ENCODE data around the gene GTPBP1.

Gene GTPBP1

DNA sequence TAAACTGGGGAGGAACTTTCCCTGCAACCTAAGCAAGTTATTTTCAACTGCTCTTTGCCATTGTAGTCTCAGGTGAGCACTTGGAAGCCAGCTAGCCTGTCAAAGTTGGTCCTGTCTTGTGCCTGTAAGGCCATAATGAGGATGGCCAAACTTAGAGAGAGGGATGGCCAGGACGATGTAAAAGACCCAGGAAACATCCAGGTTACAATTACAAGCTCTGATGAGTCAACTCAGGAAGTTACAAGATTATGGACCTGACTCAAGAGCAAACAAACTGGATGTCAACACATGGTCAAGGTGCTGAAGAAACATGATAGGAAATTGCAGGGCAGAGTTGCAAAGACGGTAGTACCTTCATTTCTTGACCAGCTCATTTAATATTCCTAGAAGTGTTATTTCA, 1.6 kb downstream of the GTPBP1 start:
- no peak for DNase-seq
- Mint-ChIP-seq H3K36me3 (ENCODE audit: low read depth) (peaks cover 18% of the 10 kb centered on the region), H3K4me1 (peaks cover 50% of the 10 kb centered on the region), H3K27ac (no peak overlapping the region), H3K27me3 (ENCODE audit: low read depth, poor library complexity) (no peaks in the 10 kb centered on the region), H3K9me3 (no peaks in the 10 kb centered on the region), H3K4me3 (peak overlapping the region; percentile 94)
- TF ChIP-seq CTCF (IDR thresholded peaks at IDR 0.05), result no peak

DNA sequence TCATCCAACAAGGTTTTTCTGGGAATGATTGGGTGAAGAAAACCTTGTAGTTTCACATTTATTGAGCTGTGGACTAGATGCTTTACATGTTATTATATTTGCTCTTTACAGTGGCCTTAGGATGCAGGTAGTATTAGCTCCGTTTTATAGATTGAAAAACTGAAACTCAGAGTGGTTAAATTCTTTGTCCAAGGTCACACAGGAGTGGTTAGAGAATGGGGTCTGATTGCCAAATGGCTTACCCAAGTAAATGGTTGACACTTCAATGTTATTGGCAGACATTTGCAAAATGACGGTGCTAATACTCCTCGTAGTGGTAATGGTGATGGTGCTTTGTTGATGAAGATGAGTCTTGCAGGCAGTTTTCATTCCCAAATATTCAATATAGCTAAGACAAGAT, 2.2 kb downstream of the GTPBP1 start:
- TF ChIP-seq CTCF (IDR thresholded peaks at IDR 0.05), result no peak
- H3K4me3 Mint-ChIP-seq, result peak overlapping the region; percentile 94
- DNase-seq, result no peak
- no peak overlapping the region for H3K27ac Mint-ChIP-seq
- peaks cover 18% of the 10 kb centered on the region for H3K36me3 Mint-ChIP-seq (ENCODE audit: low read depth)
- H3K9me3 Mint-ChIP-seq, result no peaks in the 10 kb centered on the region
- no peaks in the 10 kb centered on the region for H3K27me3 Mint-ChIP-seq (ENCODE audit: low read depth, poor library complexity)
- peaks cover 57% of the 10 kb centered on the region for H3K4me1 Mint-ChIP-seq

DNA sequence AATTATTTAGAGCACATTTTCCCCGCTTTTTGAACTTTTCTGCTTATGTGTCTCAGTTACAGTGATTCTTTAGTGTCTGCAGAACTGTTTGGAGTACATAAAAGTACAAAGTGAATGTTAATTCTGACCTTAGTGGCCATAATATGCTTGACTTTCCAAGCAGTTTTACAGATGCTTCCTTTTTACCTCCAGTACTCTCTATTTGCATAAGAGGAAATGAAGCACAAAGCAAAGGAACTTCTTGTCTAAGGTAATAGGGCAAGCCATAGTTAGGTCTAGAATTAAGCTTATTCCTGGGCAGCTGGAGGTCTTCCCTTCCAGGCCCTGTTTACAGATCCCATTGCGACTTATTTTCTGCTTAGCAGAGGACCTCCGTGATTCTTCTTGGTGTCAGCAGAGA, 3.6 kb downstream of the GTPBP1 start:
- Mint-ChIP-seq H3K27me3 (ENCODE audit: low read depth, poor library complexity) (peaks cover 4% of the 10 kb centered on the region), H3K4me3 (no peak overlapping the region), H3K9me3 (no peaks in the 10 kb centered on the region), H3K27ac (no peak overlapping the region), H3K36me3 (ENCODE audit: low read depth) (peaks cover 18% of the 10 kb centered on the region), H3K4me1 (peaks cover 64% of the 10 kb centered on the region)
- no peak for DNase-seq
- no peak for TF ChIP-seq CTCF (IDR thresholded peaks at IDR 0.05)

GRCh38 chr22:38710351-38710750, 4.6 kb downstream of the GTPBP1 start:
- no peak for TF ChIP-seq CTCF (IDR thresholded peaks at IDR 0.05)
- DNase-seq, result no peak
- Mint-ChIP-seq H3K4me3 (no peak overlapping the region), H3K27ac (no peak overlapping the region), H3K4me1 (peaks cover 64% of the 10 kb centered on the region), H3K9me3 (no peaks in the 10 kb centered on the region), H3K36me3 (ENCODE audit: low read depth) (peaks cover 18% of the 10 kb centered on the region), H3K27me3 (ENCODE audit: low read depth, poor library complexity) (peaks cover 4% of the 10 kb centered on the region)

GRCh38 chr22:38710866-38711265, 5.1 kb downstream of the GTPBP1 start:
- no peak for DNase-seq
- Mint-ChIP-seq H3K4me1 (peaks cover 68% of the 10 kb centered on the region), H3K9me3 (no peaks in the 10 kb centered on the region), H3K4me3 (no peak overlapping the region), H3K27ac (no peak overlapping the region), H3K27me3 (ENCODE audit: low read depth, poor library complexity) (peaks cover 4% of the 10 kb centered on the region), H3K36me3 (ENCODE audit: low read depth) (peaks cover 18% of the 10 kb centered on the region)
- no peak for TF ChIP-seq CTCF (IDR thresholded peaks at IDR 0.05)

DNA sequence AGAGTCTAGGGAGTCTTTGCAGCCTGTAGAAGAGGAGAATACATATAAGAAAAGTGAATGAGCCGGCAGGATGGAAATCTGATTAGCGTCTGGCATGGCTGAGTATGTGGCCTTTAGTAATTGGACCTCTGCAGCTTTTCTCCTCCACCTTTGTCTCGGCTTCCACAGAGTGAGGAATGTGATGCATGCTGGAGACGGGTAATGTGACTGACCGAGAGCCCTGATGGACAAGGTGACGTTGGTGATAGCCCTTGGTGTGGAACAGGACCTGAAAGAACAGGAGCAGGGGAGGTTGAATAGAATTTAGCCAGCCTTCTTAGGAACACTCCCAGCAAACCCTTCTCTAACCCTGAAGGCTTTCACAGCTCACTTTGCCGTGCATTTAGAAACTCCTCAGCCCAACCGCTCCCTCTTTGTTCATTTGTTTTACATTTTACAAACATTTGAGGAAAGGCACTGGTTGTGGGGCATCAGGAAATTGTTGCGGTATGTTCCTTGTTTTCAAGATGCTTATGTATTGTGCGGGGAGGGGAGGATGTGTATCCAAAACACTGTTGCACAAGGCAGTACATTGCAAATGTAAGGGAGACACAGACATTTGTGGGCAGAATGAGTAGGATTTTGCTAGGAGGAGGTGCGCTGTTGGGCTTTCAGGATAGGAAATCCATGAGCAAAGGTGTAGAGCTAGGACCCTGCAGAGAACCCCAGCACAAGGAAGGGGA, 6.9 kb downstream of the GTPBP1 start:
- peaks cover 67% of the 10 kb centered on the region for H3K4me1 Mint-ChIP-seq
- peaks cover 33% of the 10 kb centered on the region for H3K36me3 Mint-ChIP-seq (ENCODE audit: low read depth)
- H3K27me3 Mint-ChIP-seq (ENCODE audit: low read depth, poor library complexity), result peaks cover 4% of the 10 kb centered on the region
- no peaks in the 10 kb centered on the region for H3K9me3 Mint-ChIP-seq
- peak overlapping the region; percentile 80 for H3K27ac Mint-ChIP-seq
- peak overlapping the region; percentile 54 for H3K4me3 Mint-ChIP-seq
- no peak for DNase-seq
- no peak for TF ChIP-seq CTCF (IDR thresholded peaks at IDR 0.05)

All from nephron progenitor cell (in vitro differentiated cells).